K562 (cell line): ENCODE data around the gene NDUFS8. TPM values are rescaled to one million over a fixed set of nuclear protein-coding genes. Genes with fewer than 3 reads are reported as not detected.
A peak's percentile ranks its signal among the peaks of the same experiment; 100 is the strongest.

Source experiments
- CBFA2T2 ChIP-seq: fragments of 450-650 bp; conservative IDR thresholded peaks from 2 replicates; pipeline ENCODE4 v1.6.1; 2017; ENCODE audit warnings: mild to moderate bottlenecking
- CBX3 ChIP-seq, 2 experiments: IDR thresholded peaks; 1 replicate in 1 of 2; 2 replicates in 1 of 2; pipeline ENCODE4 v1.6.1; 2012; ENCODE audit warnings: inconsistent platforms in 2 of 2, low read length in 2 of 2, borderline replicate concordance in 1 of 2, control low read depth in 1 of 2
- CHCHD3 ChIP-seq: fragments of 250-450 bp; sonication (Bioruptor Pico); IDR thresholded peaks from 2 replicates; pipeline ENCODE4 v2.1.2; 2022; ENCODE audit warnings: mild to moderate bottlenecking
- ELF1 ChIP-seq: fragments of 200-800 bp; sonication (Bioruptor generic); IDR thresholded peaks from 2 replicates; pipeline ENCODE4 v1.6.1; 2016; ENCODE audit warnings: missing genetic modification characterization, missing compliant biosample characterization
- FOXJ2 ChIP-seq: fragments of 200-800 bp; sonication (Bioruptor generic); IDR thresholded peaks from 2 replicates; pipeline ENCODE4 v1.6.1; 2016; ENCODE audit warnings: missing genetic modification characterization, missing compliant biosample characterization
- MAFK ChIP-seq: IDR thresholded peaks from 2 replicates; pipeline ENCODE4 v1.6.1; 2011; ENCODE audit warnings: low read length, improper control_type of control experiment
- MEIS2 ChIP-seq: fragments of 450-650 bp; IDR thresholded peaks from 2 replicates; pipeline ENCODE4 v1.6.1; 2014; ENCODE audit warnings: mild to moderate bottlenecking; ENCODE audit not compliant: partially characterized antibody
- MLX ChIP-seq, 2 experiments: fragments of 450-650 bp in 1 of 2; sonication (generic) in 1 of 2; formaldehyde crosslinking; conservative IDR thresholded peaks; 2 replicates each; pipeline versions ENCODE4 v1.4.0 to v1.8.1; 2020 to 2022; ENCODE audit warnings: mild to moderate bottlenecking in 1 of 2, missing genetic modification reagents in 1 of 2
- MNT ChIP-seq, 2 experiments: fragments of 450-650 bp; conservative IDR thresholded peaks; 2 replicates each; pipeline ENCODE4 v1.6.1; 2017; ENCODE audit warnings: mild to moderate bottlenecking in 2 of 2, moderate library complexity in 2 of 2
- NELFE ChIP-seq: IDR thresholded peaks from 2 replicates; pipeline ENCODE4 v1.6.1; 2011; ENCODE audit warnings: mild to moderate bottlenecking; ENCODE audit not compliant: insufficient read depth, insufficient read length
- NKRF ChIP-seq: fragments of 450-650 bp; IDR thresholded peaks from 2 replicates; pipeline ENCODE4 v1.6.1; 2016; ENCODE audit warnings: borderline replicate concordance
- POLR3A ChIP-seq: IDR thresholded peaks from 2 replicates; pipeline ENCODE4 v1.6.1; 2011; ENCODE audit warnings: borderline replicate concordance, mild to moderate bottlenecking, moderate library complexity; ENCODE audit not compliant: insufficient read length, insufficient read depth; ENCODE audit errors: extremely low read depth
- SMARCE1 ChIP-seq: fragments of 450-650 bp; IDR thresholded peaks from 2 replicates; pipeline ENCODE4 v1.7.1; 2016; ENCODE audit warnings: mild to moderate bottlenecking
- TBP ChIP-seq: optimal IDR thresholded peaks from 2 replicates; pipeline ENCODE3; 2011; ENCODE audit warnings: low read depth, low read length, improper control_type of control experiment
- ZBTB11 ChIP-seq, 3 experiments: fragments of 200-800 bp in 1 of 3; fragments of 250-450 bp in 1 of 3; fragments of 450-650 bp in 1 of 3; sonication (Bioruptor Pico) in 1 of 3; sonication (Bioruptor generic) in 1 of 3; formaldehyde crosslinking in 1 of 3; IDR thresholded peaks; 2 replicates each; pipeline versions ENCODE4 v1.6.1 to v1.8.0; 2016 to 2022; ENCODE audit warnings: mild to moderate bottlenecking in 2 of 3, missing genetic modification characterization in 2 of 3, missing compliant biosample characterization in 1 of 3, moderate library complexity in 1 of 3
- ZFPM2 ChIP-seq: fragments of 250-450 bp; sonication (Bioruptor Pico); IDR thresholded peaks from 2 replicates; pipeline ENCODE4 v1.5.1; 2022; ENCODE audit warnings: mild to moderate bottlenecking
- ZNF133 ChIP-seq: fragments of 250-450 bp; sonication (Bioruptor Pico); IDR thresholded peaks from 2 replicates; pipeline ENCODE4 v1.4.0; 2020; ENCODE audit warnings: mild to moderate bottlenecking
- ZNF134 ChIP-seq: fragments of 250-450 bp; sonication (Bioruptor Pico); conservative IDR thresholded peaks from 2 replicates; pipeline ENCODE4 v1.4.0; 2020
- ZNF239 ChIP-seq: fragments of 250-450 bp; sonication (Bioruptor Pico); IDR thresholded peaks from 2 replicates; pipeline ENCODE4 v1.4.0; 2020; ENCODE audit warnings: mild to moderate bottlenecking
- ZNF707 ChIP-seq: fragments of 250-450 bp; sonication (Bioruptor Pico); conservative IDR thresholded peaks from 2 replicates; pipeline ENCODE4 v1.8.0; 2022; ENCODE audit warnings: inconsistent platforms, mild to moderate bottlenecking, moderate library complexity
- polyA plus RNA-seq, 8 experiments: library from polyadenylated mRNA; depleted of rRNA in 4 of 8; stranded (reverse) in 5 of 8; unstranded in 3 of 8; fragments of >200 nt; fragmentation: Nextera tagmentation in 2 of 8; fragmentation: Illumina TruSeq in 1 of 8; extraction: Ambion mirVana in 2 of 8; extraction: Trizol in 1 of 8; gene quantifications; 2 replicates each; pipeline versions ENCODE4 v1.2.1 to v1.2.3, GENCODE V29; 2011 to 2014; ENCODE audit warnings: inconsistent platforms in 1 of 8, missing spikeins in 1 of 8
- total RNA-seq, 7 experiments: library from RNA; depleted of rRNA in 6 of 7; stranded (reverse); fragments of >200 nt in 6 of 7; fragmentation: Illumina TruSeq in 2 of 7; extraction: Trizol in 2 of 7; gene quantifications; 2 replicates each; pipeline versions ENCODE4 v1.2.1 to v1.2.3, GENCODE V29; 2011 to 2021; ENCODE audit warnings: low replicate concordance in 1 of 7

NDUFS8 gene
- total and polyA plus RNA-seq, 9 of the 15 experiments (the other 6 are each of a cell fraction or from before 2014, with no cell fraction given) = 36.5 to 351 (median 101) TPM

- TF ChIP-seq NELFE (no peak), ZNF133 (CRISPR knock-in tag) (no peak), ZBTB11 (CRISPR knock-in tag; IDR thresholded peaks at IDR 0.05) (peak in 1 of 3 experiments; percentile 54; a peak in 1 of 6 replicates), SMARCE1 (no peak), ZNF239 (CRISPR knock-in tag) (no peak), FOXJ2 (no peak), POLR3A (no peak), ZNF134 (no peak), TBP (peak; percentile 91), ZFPM2 (CRISPR knock-in tag) (no peak), ZNF707 (CRISPR knock-in tag) (no peak), ELF1 (no peak), CBFA2T2 (no peak), CBX3 (IDR thresholded peaks at IDR 0.05; ENCODE audit: borderline replicate concordance in 1 of 2, low read length in 2 of 2) (no peak), CHCHD3 (CRISPR knock-in tag) (peak; percentile 34; the same call in 1 of the 2 replicates), MEIS2 (peak; percentile 63), MLX (CRISPR knock-in tag; conservative IDR thresholded peaks at IDR 0.05) (no peak), MNT (conservative IDR thresholded peaks at IDR 0.05) (peak; percentile 34 to 72; a peak in 2 of 4 replicates), NKRF (peak; percentile 40; the same call in 1 of the 2 replicates), MAFK (no peak)
Observed at GRCh38 chr11:68030318-68031143, at the start of gene NDUFS8 (continued).
